GM13977 (cell line): ENCODE data around the gene DGKD.

Source experiments
- DNase-seq: peaks from one replicate; pipeline ENCODE4 v3.0.0; 2012; ENCODE audit warnings: low spot score
- CTCF ChIP-seq: IDR thresholded peaks from 2 replicates; pipeline ENCODE4 v1.5.1; 2012; ENCODE audit warnings: mild to moderate bottlenecking, control low read depth; ENCODE audit not compliant: insufficient read depth; ENCODE audit errors: extremely low read depth, missing control alignments
- in situ Hi-C: fragments of 300-500 bp; cut with MboI; formaldehyde crosslinking; loops from one replicate; pipeline ENCODE4 v1.12.0; 2022; ENCODE audit warnings: low sequenced_read_pairs, low pct_unique_long_range_greater_than_20kb, mixed read lengths, inconsistent platforms; ENCODE audit not compliant: unreplicated experiment

Gene DGKD

GRCh38 chr2:233434666-233435330 is 80.5 kb downstream of the DGKD start:
- in situ Hi-C loops, result no loop called here
- no peak for DNase-seq
- no peak for TF ChIP-seq CTCF

GRCh38 chr2:233435436-233436190 is 81.3 kb downstream of the DGKD start:
- in situ Hi-C loops, result no loop called here
- no peak for TF ChIP-seq CTCF
- no peak for DNase-seq

GRCh38 chr2:233436191-233436581 is 81.9 kb downstream of the DGKD start:
- TF ChIP-seq CTCF, result no peak
- in situ Hi-C loops, result no loop called here
- no peak for DNase-seq

DNA sequence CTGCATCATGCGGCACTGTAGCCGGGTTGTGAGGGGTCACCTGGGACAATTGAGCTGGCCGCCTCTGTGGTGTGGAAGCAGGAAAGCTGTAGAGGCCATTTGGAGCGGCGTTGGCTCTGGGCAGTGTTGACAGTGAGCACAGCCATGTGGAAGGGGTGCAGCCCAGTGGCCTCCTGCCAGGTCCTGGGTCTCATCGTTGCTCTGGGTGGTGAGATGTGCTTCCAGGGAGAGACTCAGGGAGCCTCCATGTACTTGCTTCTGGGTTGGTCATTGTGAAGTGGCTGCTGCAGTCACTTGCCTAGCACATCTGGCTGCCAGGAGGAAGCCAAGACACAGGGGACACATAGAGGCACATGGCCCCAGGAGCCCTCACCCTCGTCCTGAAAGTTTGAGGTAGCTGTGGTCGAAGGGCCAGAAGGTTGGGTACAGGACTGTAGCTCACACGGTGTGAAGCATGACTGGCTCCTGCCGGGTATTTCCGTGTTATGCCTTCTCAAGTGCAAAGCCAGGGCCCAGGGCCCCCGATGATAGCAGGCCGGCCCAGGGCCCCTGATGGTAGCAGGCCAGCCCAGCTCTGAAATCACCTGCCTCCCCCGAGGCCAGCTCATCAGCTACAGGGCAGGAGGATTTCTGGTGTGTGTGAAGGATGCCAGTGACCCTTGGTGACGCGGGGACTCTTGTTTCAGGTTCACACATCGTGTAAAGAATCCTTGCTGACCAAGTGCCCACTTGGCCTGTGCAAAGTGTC is 82.6 kb downstream of the DGKD start:
- TF ChIP-seq CTCF, result no peak
- in situ Hi-C loops, result no loop called here
- no peak for DNase-seq

GRCh38 chr2:233437439-233437955 is 83.2 kb downstream of the DGKD start:
- TF ChIP-seq CTCF, result no peak
- in situ Hi-C loops, result no loop called here
- DNase-seq, result no peak

DNA sequence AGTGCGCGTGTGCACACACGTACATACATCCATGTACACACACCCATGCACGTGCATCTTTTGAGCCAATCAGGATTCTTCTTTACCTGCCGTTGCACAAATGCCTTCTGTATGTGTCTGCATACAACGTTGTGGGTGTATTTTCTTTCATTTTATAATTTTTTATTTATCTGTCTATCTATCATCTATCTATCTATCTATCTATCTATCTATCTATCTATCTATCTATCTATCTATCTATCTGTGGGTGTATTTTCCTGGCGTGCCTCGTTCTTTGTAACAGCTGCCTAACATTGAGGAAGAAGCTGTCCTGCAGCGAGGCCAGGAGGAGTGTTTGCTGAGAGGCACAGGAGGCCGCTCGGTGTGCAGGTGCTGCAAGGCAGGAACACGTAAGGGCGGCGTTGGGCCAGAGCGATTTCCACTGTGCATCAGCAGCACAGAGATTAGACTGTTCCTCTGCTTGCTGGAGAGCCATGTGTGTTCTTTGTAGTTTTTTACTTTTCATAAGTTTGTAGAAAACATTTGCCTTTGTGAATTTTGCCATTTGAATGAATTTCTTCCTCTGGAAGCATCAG is 84.4 kb downstream of the DGKD start:
- TF ChIP-seq CTCF, result no peak
- in situ Hi-C loops, result no loop called here
- DNase-seq, result no peak
